GOT3 (cell line): ENCODE results near the gene CHRM5.

ENCODE experiments used
- DNase-seq: peaks from one replicate; lab custom pipeline; 2025; ENCODE audit warnings: mixed read lengths; lab: John Stamatoyannopoulos, UW

The CHRM5 gene, protein sequence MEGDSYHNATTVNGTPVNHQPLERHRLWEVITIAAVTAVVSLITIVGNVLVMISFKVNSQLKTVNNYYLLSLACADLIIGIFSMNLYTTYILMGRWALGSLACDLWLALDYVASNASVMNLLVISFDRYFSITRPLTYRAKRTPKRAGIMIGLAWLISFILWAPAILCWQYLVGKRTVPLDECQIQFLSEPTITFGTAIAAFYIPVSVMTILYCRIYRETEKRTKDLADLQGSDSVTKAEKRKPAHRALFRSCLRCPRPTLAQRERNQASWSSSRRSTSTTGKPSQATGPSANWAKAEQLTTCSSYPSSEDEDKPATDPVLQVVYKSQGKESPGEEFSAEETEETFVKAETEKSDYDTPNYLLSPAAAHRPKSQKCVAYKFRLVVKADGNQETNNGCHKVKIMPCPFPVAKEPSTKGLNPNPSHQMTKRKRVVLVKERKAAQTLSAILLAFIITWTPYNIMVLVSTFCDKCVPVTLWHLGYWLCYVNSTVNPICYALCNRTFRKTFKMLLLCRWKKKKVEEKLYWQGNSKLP

GRCh38 chr15:33968224-33968623 is at the start of gene CHRM5:
Gene CHRM5 (plus strand): TSS chr15:33968497. CDS start chr15:34062718, 94,221 bp downstream.
- no peak for DNase-seq

DNA sequence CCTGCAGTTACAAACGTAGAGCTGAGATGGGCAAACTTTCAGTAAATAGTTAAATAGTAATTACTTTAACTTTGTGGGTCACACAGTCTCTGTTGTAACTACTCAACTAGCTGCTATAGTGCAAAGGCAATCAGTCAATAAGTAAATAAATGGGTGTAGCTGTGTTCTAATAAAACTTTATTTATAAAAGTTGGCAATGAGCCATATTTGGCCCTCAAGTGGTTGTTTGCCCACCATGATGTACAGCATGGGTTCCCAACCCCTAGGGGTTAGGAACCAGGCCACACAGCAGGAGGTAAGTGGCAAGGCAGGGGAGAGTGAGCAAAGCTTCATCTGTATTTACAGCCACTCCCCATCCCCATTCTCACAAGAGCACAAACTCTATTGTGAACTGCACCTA is 44.9 kb upstream of the CHRM5 start:
- DNase-seq: no peak

DNA sequence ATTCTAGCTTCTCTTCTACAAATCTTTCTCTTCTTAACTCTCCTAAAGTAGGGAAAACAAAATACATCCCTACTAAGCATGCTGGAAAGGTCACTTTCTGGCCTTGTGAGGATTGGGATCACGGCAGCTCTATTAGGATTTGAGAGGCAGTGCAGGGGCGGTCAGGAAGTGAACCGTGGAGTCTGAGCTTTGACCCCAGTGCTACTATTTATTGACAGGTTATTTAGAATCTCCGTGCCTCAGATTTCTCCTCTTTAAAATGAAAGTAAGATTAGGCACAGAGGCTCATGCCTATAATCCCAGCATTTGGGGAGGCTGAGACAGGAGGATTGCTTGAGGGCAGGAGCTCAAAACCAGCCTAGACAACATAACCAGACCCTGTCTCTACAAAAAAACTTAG is 42.0 kb upstream of the CHRM5 start:
- no peak for DNase-seq

DNA sequence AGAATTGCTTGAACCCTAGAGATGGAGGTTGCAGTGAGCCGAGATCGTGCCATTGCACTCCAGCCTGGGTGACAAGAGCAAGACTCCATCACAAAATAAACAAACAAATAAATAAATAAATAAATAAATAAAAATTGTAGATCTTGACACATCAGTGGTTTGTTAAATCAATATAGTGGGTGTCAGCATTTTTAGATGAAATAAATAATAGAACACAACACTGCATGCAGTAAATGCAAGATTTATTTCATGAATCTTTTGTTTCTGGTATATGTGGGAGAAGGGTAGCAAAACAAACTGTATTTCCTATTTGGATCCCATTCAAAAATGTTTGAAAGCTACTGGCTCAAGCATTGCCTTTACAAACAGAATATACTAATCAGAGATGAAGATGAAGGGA is 35.6 kb upstream of the CHRM5 start:
- no peak for DNase-seq

GRCh38 chr15:33934396-33934795 is 33.9 kb upstream of the CHRM5 start:
- no peak for DNase-seq

DNA sequence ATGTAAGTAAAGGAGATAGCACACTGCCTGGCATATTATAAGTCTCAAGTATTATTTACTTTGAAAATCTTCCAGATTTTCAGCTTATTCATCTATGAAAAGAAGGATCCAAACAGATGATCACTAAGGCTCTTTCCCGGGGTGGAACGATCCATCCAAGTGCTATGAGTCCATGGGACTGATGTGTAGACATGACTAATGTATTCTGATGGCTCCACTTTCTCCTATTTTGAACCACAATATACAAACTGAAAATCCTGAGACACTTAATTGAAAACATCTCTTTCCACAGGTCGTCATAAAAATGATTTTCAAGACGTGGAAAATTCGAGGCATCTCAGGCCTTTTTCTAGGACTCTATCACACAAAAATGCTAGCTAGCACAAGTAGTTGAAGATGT is 33.4 kb upstream of the CHRM5 start:
- DNase-seq: no peak

- no peak for DNase-seq
These were observed 26.8 kb upstream of the CHRM5 start for GRCh38 chr15:33941279-33942063.

DNA sequence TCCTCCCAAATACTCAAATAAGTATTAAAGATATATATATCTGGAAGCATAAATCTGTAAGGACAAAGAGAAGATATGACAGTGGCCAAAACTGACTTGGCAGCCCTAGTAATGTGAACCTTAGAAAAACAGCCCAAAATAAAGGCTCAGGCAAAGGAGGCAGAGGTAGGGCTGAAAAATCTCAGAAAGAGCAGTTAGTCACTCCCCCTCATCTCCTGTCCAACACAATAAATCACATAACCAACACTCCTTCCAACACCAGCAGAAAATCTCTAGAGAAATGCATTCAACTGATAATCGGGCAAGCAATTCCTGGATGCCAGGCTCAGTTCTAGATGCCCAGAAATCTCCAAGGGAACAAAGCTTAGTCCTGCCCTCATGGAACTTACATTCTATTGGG is 22.1 kb upstream of the CHRM5 start:
- DNase-seq: no peak

- DNase-seq: no peak
These were observed 12.4 kb upstream of the CHRM5 start for GRCh38 chr15:33955945-33956344.

DNA sequence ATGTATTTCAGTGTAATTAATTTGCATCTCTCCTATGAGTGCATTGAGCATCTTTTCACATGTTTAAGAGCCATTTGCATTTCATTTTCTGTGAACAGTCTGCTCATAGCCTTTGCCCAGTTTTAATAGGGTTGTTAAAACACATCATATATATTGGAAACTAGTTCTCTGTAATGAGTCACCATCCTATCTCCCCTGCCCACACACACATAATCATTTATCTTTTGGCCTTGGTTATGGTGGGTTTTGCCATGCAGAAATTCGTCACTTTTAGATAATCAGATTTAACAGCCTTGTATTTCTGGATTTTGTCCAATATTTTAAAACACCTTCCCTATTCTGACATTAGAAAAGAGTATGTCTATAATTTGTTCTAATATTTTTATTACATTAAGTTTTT is 11.9 kb upstream of the CHRM5 start:
- DNase-seq: no peak

GRCh38 chr15:33959844-33960548 is 8.3 kb upstream of the CHRM5 start:
- DNase-seq: no peak

GRCh38 chr15:33960549-33960935 is 7.8 kb upstream of the CHRM5 start:
- DNase-seq: no peak

GRCh38 chr15:33963831-33964664 is 4.2 kb upstream of the CHRM5 start:
- no peak for DNase-seq

- no peak for DNase-seq
These were observed 3.6 kb upstream of the CHRM5 start for GRCh38 chr15:33964665-33965040.

GRCh38 chr15:33968821-33969220 is 524 bp downstream of the CHRM5 start:
- no peak for DNase-seq

DNA sequence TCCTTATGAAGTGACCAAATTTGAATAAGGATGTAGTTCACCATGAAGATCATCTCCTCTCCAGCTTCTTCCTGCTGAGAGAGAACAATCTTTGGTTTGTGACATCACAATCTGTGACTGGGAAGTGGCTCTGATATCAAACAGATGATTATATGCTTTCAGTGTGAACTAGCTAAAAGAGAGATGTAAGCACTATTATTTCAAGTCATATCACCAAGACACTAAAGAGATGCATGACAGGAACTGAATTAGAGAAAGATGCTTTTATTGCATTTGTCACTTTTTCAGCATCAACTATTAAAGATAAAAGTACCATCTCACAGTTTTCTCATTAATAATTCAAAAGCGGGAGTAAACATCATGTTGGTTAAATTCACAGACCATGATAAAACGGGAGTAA is 3.5 kb downstream of the CHRM5 start:
- no peak for DNase-seq

DNA sequence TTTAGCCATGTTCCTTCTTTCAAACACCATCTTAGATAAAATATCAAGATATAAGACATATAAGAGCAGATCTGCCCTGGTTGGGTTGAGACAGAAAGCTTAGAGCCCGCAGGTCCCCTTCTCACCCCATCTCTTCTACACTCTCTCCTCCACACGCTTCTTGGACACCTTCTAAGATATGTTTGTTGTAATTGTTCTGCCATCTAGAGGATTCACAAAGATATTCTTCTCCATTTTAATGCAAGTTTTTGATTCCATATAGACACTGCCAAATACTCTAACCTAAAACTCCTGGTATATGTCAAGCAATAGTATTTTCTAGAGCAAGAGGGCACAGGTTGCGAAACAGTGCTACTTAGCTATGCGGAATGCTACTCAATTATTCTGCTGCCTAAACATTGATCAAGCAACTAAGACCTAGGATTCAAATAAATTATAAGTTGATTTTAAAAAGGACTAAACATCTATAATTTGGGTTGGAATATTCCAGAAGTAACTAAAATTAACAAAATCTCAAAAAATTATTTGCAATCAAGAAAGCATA is 6.8 kb downstream of the CHRM5 start:
- DNase-seq: no peak

DNA sequence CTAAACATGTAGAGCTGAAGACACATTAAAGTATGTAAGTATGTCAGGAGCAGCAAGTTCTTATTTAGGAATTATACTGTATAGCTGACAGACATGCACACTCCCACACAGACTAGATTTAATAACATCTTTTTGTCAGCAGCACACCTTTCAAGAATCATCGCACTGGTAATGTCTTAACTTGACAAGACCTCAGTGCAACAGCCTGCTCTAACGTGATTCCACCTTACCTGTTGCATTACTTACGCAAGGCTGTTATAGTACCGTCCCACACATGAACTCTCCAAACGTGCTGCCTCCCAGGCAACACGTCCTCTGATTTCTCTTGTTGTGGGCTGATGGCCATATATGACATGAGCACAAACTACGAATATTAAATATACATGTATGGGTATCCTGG is 11.9 kb downstream of the CHRM5 start:
- DNase-seq: no peak

DNA sequence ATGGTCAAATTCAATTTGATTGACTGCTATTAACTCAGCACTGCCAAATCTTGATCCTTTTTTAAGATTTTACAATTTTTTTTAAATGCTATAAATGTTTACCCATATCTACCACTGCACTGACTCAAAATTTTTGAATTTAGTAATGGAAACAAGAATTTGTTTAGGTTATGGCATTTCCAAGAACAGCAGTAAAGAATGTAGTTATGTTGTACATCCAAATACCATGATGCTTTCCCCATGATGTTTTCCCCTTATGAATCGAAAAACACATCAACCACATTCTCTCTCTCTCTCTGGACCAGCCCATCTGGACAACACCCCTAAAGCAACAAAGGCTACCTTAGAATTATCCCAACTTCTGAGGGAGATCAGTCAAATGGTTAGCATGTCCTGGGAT is 14.2 kb downstream of the CHRM5 start:
- DNase-seq: no peak

- DNase-seq: no peak
These were observed 17.0 kb downstream of the CHRM5 start for GRCh38 chr15:33985287-33985686.

- no peak for DNase-seq
These were observed 17.5 kb downstream of the CHRM5 start for GRCh38 chr15:33985751-33986150.
